ENCODE results near the gene DENND1B.

DNA sequence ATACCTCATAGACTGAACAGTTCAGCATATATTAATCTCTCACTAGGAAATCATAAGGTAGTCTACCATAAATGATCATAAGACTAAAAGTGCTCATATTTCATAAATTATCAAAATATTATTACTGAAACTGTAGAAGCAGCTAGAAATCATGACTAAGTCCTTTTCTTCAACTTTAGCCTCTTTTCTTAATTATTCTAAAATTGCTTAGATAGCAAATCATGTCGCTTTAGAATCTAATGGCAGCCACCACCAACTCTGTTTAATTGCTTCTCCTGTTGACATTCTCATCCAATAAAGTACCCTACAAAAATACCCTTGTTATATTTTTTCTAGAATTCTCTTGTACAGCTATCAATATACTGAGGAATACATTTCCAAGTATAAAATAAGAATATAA is 102.9 kb downstream of the DENND1B start:
- TF ChIP-seq, protein P1, sequence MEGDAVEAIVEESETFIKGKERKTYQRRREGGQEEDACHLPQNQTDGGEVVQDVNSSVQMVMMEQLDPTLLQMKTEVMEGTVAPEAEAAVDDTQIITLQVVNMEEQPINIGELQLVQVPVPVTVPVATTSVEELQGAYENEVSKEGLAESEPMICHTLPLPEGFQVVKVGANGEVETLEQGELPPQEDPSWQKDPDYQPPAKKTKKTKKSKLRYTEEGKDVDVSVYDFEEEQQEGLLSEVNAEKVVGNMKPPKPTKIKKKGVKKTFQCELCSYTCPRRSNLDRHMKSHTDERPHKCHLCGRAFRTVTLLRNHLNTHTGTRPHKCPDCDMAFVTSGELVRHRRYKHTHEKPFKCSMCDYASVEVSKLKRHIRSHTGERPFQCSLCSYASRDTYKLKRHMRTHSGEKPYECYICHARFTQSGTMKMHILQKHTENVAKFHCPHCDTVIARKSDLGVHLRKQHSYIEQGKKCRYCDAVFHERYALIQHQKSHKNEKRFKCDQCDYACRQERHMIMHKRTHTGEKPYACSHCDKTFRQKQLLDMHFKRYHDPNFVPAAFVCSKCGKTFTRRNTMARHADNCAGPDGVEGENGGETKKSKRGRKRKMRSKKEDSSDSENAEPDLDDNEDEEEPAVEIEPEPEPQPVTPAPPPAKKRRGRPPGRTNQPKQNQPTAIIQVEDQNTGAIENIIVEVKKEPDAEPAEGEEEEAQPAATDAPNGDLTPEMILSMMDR (IDR thresholded peaks at IDR 0.05), result no peak
- TF ChIP-seq RNF2 (IDR thresholded peaks at IDR 0.05; ENCODE audit: borderline replicate concordance, low read depth) (no peak), CEBPB (IDR thresholded peaks at IDR 0.05) (no peak), SREBF2 (IDR thresholded peaks at IDR 0.05) (no peak), RAD21 (conservative IDR thresholded peaks at IDR 0.05 in 1 of 2, IDR thresholded peaks at IDR 0.05 in 1 of 2) (no peak), ESRRA (IDR thresholded peaks at IDR 0.05; ENCODE audit: borderline replicate concordance, low read length) (no peak), POLR2A (IDR thresholded peaks at IDR 0.05; ENCODE audit: low read length) (no peak), CHD4 (IDR thresholded peaks at IDR 0.05; ENCODE audit: borderline replicate concordance) (no peak), JUN (IDR thresholded peaks at IDR 0.05) (no peak)

Measured in A549 (cell line).